K562 (cell line): Measurements from ENCODE around the gene DMD. TPM values are rescaled to one million over a fixed set of nuclear protein-coding genes. Genes with fewer than 3 reads are reported as not detected.

Source experiments
- ATAC-seq: fragments of 200-7000 bp; cut with Tn5 transposase; 3 replicates; pipeline ENCODE4 v1.9.1; 2020; ENCODE audit warnings: moderate library complexity
- BruUV-seq: library from RNA; stranded (reverse); fragments of 400-500 nt; replicated peaks from 2 replicates; lab custom pipeline; 2021; lab: Mats Ljungman, UMichigan
- CTCF ChIA-PET: fragments of 300-600 bp; formaldehyde crosslinking; extraction: SDS; loops from one replicate; lab custom pipeline; 2021; ENCODE audit warnings: low intra/inter-chr PET ratio; lab: Yijun Ruan, JAX
- POLR2A ChIA-PET: fragments of 300-600, 350-650 bp; sonication (Branson Sonifier 250); formaldehyde crosslinking; extraction: SDS; loops from one replicate; lab custom pipeline; 2021; ENCODE audit warnings: antibody characterized with exemption, inconsistent platforms; lab: Yijun Ruan, JAX
- DNase-seq, 4 experiments: peaks; one replicate each; pipeline versions ENCODE4 v3.0.0 to v3.0.0-alpha.2; 2011 to 2018; ENCODE audit warnings: low spot score in 3 of 4, mixed read lengths in 3 of 4; ENCODE audit errors: extremely low read depth in 1 of 4
- FAIRE-seq: peaks from 2 replicates; lab custom pipeline; 2011; peaks lifted over from hg19 to GRCh38; lab: Jason Lieb, UNC
- H2AFZ ChIP-seq: 2 replicates; pipeline ENCODE4 v1.6.0; 2011; ENCODE audit warnings: low read depth, low read length, control low read depth, inconsistent platforms
- H3K27ac ChIP-seq: fragments of 200-600 bp; 3 replicates; pipeline ENCODE4 v1.8.0; 2011; ENCODE audit warnings: low read depth, mild to moderate bottlenecking, control low read depth, inconsistent platforms, low read length, moderate library complexity, mixed read lengths; ENCODE audit errors: extremely low read depth
- H3K27me3 ChIP-seq, 2 experiments: fragments of 300-600 bp in 1 of 2; 2 replicates in 1 of 2; 3 replicates in 1 of 2; pipeline versions ENCODE4 v1.6.0 to v1.8.0; 2011; ENCODE audit warnings: inconsistent platforms in 2 of 2, low read length in 2 of 2, mild to moderate bottlenecking in 1 of 2, mixed read lengths in 1 of 2, moderate library complexity in 1 of 2; ENCODE audit not compliant: control insufficient read depth in 2 of 2, insufficient read depth in 2 of 2
- H3K36me3 ChIP-seq: fragments of 300-600 bp; 3 replicates; pipeline ENCODE4 v1.8.0; 2011; ENCODE audit warnings: mild to moderate bottlenecking, low read length, inconsistent platforms; ENCODE audit not compliant: control insufficient read depth, insufficient read depth
- H3K4me1 ChIP-seq, 2 experiments: fragments of 200-600 bp in 1 of 2; replicated peaks in 1 of 2; 2 replicates in 1 of 2; 3 replicates in 1 of 2; pipeline versions ENCODE4 v1.5.1 to v1.8.0; 2011; ENCODE audit warnings: inconsistent platforms in 2 of 2, low read length in 2 of 2, mild to moderate bottlenecking in 1 of 2, mixed read lengths in 1 of 2, moderate library complexity in 1 of 2; ENCODE audit not compliant: control insufficient read depth in 2 of 2, insufficient read depth in 2 of 2
- H3K4me2 ChIP-seq: 2 replicates; pipeline ENCODE4 v1.6.1; 2011; ENCODE audit warnings: low read length, control low read depth, inconsistent platforms, mixed read lengths; ENCODE audit not compliant: insufficient read depth
- H3K4me3 ChIP-seq: fragments of 200-600 bp; sonication (generic), shearing (Covaris generic); 2 replicates; pipeline ENCODE4 v1.5.1; 2016; ENCODE audit warnings: control low read depth, inconsistent platforms
- H3K79me2 ChIP-seq: fragments of 200-600 bp; 3 replicates; pipeline ENCODE4 v1.8.0; 2011; ENCODE audit warnings: low read length, inconsistent platforms; ENCODE audit not compliant: control insufficient read depth, insufficient read depth
- H3K9ac ChIP-seq, 2 experiments: 2 replicates each; pipeline versions ENCODE4 v1.6.0 to v1.6.1; 2011; ENCODE audit warnings: low read depth in 2 of 2, low read length in 2 of 2, control low read depth in 1 of 2, inconsistent platforms in 1 of 2, mild to moderate bottlenecking in 1 of 2, mixed read lengths in 1 of 2; ENCODE audit not compliant: insufficient read depth in 1 of 2
- H3K9me1 ChIP-seq: one replicate; pipeline ENCODE4 v1.6.0; 2011; ENCODE audit warnings: inconsistent platforms, mild to moderate bottlenecking, low read length, moderate library complexity; ENCODE audit not compliant: control insufficient read depth, insufficient read depth
- H3K9me3 ChIP-seq: replicated peaks from 2 replicates; pipeline ENCODE4 v1.5.1; 2011; ENCODE audit warnings: low read depth, low read length, inconsistent platforms; ENCODE audit not compliant: control insufficient read depth, insufficient read depth
- H4K20me1 ChIP-seq: replicated peaks from 2 replicates; pipeline ENCODE4 v1.6.1; 2011; ENCODE audit warnings: low read length, inconsistent platforms, mixed read lengths; ENCODE audit not compliant: control insufficient read depth, insufficient read depth
- CBX1 ChIP-seq: sonication (generic); IDR thresholded peaks from 2 replicates; pipeline ENCODE4 v1.6.1; 2016; ENCODE audit warnings: antibody characterized with exemption, low read depth, mild to moderate bottlenecking
- KAT8 ChIP-seq: fragments of 450-650 bp; IDR thresholded peaks from 2 replicates; pipeline ENCODE4 v1.6.1; 2016; ENCODE audit warnings: low read depth, mild to moderate bottlenecking
- MED1 ChIP-seq: sonication (generic); formaldehyde crosslinking; IDR thresholded peaks from 2 replicates; pipeline ENCODE4 v1.8.1; 2023; ENCODE audit warnings: missing genetic modification reagents, borderline replicate concordance
- NEUROD1 ChIP-seq: fragments of 150-350 bp; IDR thresholded peaks from 2 replicates; pipeline ENCODE4 v1.6.1; 2014; ENCODE audit warnings: borderline replicate concordance, low read length, low read depth; ENCODE audit not compliant: partially characterized antibody
- SMARCA5 ChIP-seq: fragments of 450-650 bp; IDR thresholded peaks from 2 replicates; pipeline ENCODE4 v1.6.1; 2016
- ZNF133 ChIP-seq: fragments of 250-450 bp; sonication (Bioruptor Pico); IDR thresholded peaks from 2 replicates; pipeline ENCODE4 v1.4.0; 2020; ENCODE audit warnings: mild to moderate bottlenecking
- ZNF239 ChIP-seq: fragments of 250-450 bp; sonication (Bioruptor Pico); IDR thresholded peaks from 2 replicates; pipeline ENCODE4 v1.4.0; 2020; ENCODE audit warnings: mild to moderate bottlenecking
- ZNF518B ChIP-seq: fragments of 250-450 bp; sonication (Bioruptor Pico); IDR thresholded peaks from 2 replicates; pipeline ENCODE4 v1.5.0; 2021; ENCODE audit warnings: mild to moderate bottlenecking, moderate library complexity
- WGBS: fragments of 100-300 bp; shearing (Covaris generic); methylation state at CpG from one replicate; pipeline ENCODE4 v1.1.6; 2016; ENCODE audit warnings: low coverage, mixed read lengths; ENCODE audit not compliant: insufficient coverage; ENCODE audit errors: missing lambda C conversion rate; 5-methylcytosine and 5-hydroxymethylcytosine counted together
- in situ Hi-C: fragments of 300-500 bp; cut with MboI; formaldehyde crosslinking; loops from 4 replicates; pipeline ENCODE4 v1.15.0; 2018; ENCODE audit warnings: inconsistent platforms, mixed read lengths
- intact Hi-C: fragments of 100-400 bp; cut with micrococcal nuclease; formaldehyde crosslinking; loops from 2 replicates; pipeline ENCODE4 v1.14.2; 2022
- polyA plus RNA-seq, 8 experiments: library from polyadenylated mRNA; depleted of rRNA in 4 of 8; stranded (reverse) in 5 of 8; unstranded in 3 of 8; fragments of >200 nt; fragmentation: Nextera tagmentation in 2 of 8; fragmentation: Illumina TruSeq in 1 of 8; extraction: Ambion mirVana in 2 of 8; extraction: Trizol in 1 of 8; gene quantifications; 2 replicates each; pipeline versions ENCODE4 v1.2.1 to v1.2.3, GENCODE V29; 2011 to 2014; ENCODE audit warnings: inconsistent platforms in 1 of 8, missing spikeins in 1 of 8
- total RNA-seq, 7 experiments: library from RNA; depleted of rRNA in 6 of 7; stranded (reverse); fragments of >200 nt in 6 of 7; fragmentation: Illumina TruSeq in 2 of 7; extraction: Trizol in 2 of 7; gene quantifications; 2 replicates each; pipeline versions ENCODE4 v1.2.1 to v1.2.3, GENCODE V29; 2011 to 2021; ENCODE audit warnings: low replicate concordance in 1 of 7
- TF ChIP-seq, protein P1 (sequence below): sonication (generic); formaldehyde crosslinking; IDR thresholded peaks from 2 replicates; pipeline ENCODE4 v1.8.0; 2022; ENCODE audit warnings: missing genetic modification reagents, mild to moderate bottlenecking, moderate library complexity, borderline replicate concordance
- TF ChIP-seq, protein P2 (sequence below): fragments of 450-650 bp; IDR thresholded peaks from one replicate; pipeline ENCODE4 v1.6.1; 2018; ENCODE audit warnings: mild to moderate bottlenecking, moderate library complexity; ENCODE audit not compliant: partially characterized antibody

DMD gene
- total and polyA plus RNA-seq, 9 of the 15 experiments (the other 6 are each of a cell fraction or from before 2014, with no cell fraction given), result 3.8 to 20.4 (median 11.4) TPM

DNA sequence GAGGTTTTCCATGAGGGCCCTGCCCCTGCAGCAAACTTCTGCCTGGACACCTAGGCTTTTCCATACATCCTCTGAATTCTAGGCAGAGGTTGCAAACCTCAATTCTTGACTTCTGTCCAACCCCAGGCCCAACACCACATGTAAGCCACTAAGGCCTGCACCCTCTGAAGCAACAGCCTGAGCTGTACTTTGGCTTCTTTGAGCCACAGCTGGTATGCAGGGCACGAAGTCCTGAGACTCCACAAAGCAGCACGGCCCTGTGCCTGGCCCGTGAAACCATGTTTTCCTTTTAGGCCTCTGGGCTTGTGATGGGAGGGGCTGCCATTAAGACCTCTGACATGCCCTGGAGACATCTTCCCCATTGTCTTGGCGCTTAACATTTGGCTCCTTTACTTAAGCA, 1411.1 kb downstream of the DMD start:
- WGBS, result 61% methylated on average over 4 of the region's 4 CpGs
- Histone ChIP-seq H3K9me1 (no peaks in the 10 kb centered on the region), H2AFZ (no peak overlapping the region), H3K9me3 (no peaks in the 10 kb centered on the region), H3K4me3 (no peak overlapping the region), H3K27me3 (no peaks in the 10 kb centered on the region), H4K20me1 (no peaks in the 10 kb centered on the region), H3K4me1 (no peaks in the 10 kb centered on the region), H3K27ac (no peak overlapping the region), H3K79me2 (no peaks in the 10 kb centered on the region), H3K9ac (no peak overlapping the region), H3K36me3 (no peaks in the 10 kb centered on the region), H3K4me2 (no peak overlapping the region)
- CTCF ChIA-PET, result no interaction called here
- POLR2A ChIA-PET, result no interaction called here
- TF ChIP-seq KAT8 (no peak), CBX1 (no peak)
- in situ Hi-C loops, result no loop called here
- intact Hi-C loops, result no loop called here
- BruUV-seq, result no TSS peak
- FAIRE-seq (no peak), ATAC-seq (no peak), DNase-seq (no peak)

- Histone ChIP-seq H4K20me1 (no peaks in the 10 kb centered on the region), H3K79me2 (no peaks in the 10 kb centered on the region), H2AFZ (no peak overlapping the region), H3K4me2 (no peak overlapping the region), H3K27ac (no peak overlapping the region), H3K27me3 (no peaks in the 10 kb centered on the region), H3K4me1 (no peaks in the 10 kb centered on the region), H3K9me1 (no peaks in the 10 kb centered on the region), H3K9me3 (no peaks in the 10 kb centered on the region), H3K4me3 (no peak overlapping the region), H3K9ac (no peak overlapping the region), H3K36me3 (no peaks in the 10 kb centered on the region)
- in situ Hi-C loops (no loop called here), intact Hi-C loops (no loop called here)
- no TSS peak for BruUV-seq
- ChIA-PET CTCF (no interaction called here), POLR2A (no interaction called here)
- ATAC-seq, result no peak
- DNase-seq, result no peak
- 30% methylated on average over 1 of the region's 1 CpG for WGBS
- FAIRE-seq, result no peak
- TF ChIP-seq NEUROD1 (no peak), ZNF518B (CRISPR knock-in tag) (no peak), SMARCA5 (no peak), MED1 (CRISPR knock-in tag) (no peak), ZNF133 (CRISPR knock-in tag) (no peak), ZNF239 (CRISPR knock-in tag) (no peak)
- TF ChIP-seq, protein P1, sequence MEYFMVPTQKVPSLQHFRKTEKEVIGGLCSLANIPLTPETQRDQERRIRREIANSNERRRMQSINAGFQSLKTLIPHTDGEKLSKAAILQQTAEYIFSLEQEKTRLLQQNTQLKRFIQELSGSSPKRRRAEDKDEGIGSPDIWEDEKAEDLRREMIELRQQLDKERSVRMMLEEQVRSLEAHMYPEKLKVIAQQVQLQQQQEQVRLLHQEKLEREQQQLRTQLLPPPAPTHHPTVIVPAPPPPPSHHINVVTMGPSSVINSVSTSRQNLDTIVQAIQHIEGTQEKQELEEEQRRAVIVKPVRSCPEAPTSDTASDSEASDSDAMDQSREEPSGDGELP (CRISPR knock-in tag), result no peak
- TF ChIP-seq, protein P2, sequence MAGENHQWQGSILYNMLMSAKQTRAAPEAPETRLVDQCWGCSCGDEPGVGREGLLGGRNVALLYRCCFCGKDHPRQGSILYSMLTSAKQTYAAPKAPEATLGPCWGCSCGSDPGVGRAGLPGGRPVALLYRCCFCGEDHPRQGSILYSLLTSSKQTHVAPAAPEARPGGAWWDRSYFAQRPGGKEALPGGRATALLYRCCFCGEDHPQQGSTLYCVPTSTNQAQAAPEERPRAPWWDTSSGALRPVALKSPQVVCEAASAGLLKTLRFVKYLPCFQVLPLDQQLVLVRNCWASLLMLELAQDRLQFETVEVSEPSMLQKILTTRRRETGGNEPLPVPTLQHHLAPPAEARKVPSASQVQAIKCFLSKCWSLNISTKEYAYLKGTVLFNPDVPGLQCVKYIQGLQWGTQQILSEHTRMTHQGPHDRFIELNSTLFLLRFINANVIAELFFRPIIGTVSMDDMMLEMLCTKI, result no peak
Measured at GRCh38 chrX:31796624-31797023, 1414.7 kb downstream of the DMD start.
